NCI-H774 (cell line): ENCODE data around the gene PYY.
"Not testable (repeated sequence)": the region's sequence is repeated elsewhere in the genome, so short reads cannot be mapped to it uniquely, and the experiment has no call there.

Source experiments
- DNase-seq: peaks from one replicate; lab custom pipeline; 2025; lab: John Stamatoyannopoulos, UW

PYY gene

GRCh38 chr17:43953746-43954145 is at the start of gene PYY:
TSS of gene PYY (minus strand) at chr17:43953940. CDS start at chr17:43953483, 457 bp downstream.
- DNase-seq: no peak

- DNase-seq: no peak
Measured at GRCh38 chr17:44002141-44002848, 48.6 kb upstream of the PYY start.

- no peak for DNase-seq
Measured at GRCh38 chr17:44001461-44001920, 47.8 kb upstream of the PYY start.

- DNase-seq: no peak
Measured at GRCh38 chr17:44000871-44001460, 47.2 kb upstream of the PYY start.

- no peak for DNase-seq
Measured at GRCh38 chr17:44000141-44000860, 46.6 kb upstream of the PYY start.

- DNase-seq: no peak
Measured at GRCh38 chr17:43999024-43999423, 45.3 kb upstream of the PYY start.

GRCh38 chr17:43998552-43998951 is 44.8 kb upstream of the PYY start:
- no peak for DNase-seq

- DNase-seq: not testable (repeated sequence)
Measured at GRCh38 chr17:43997180-43997579, 43.4 kb upstream of the PYY start.

GRCh38 chr17:43995150-43995471 is 41.4 kb upstream of the PYY start:
- DNase-seq: no peak

GRCh38 chr17:43994272-43995149 is 40.8 kb upstream of the PYY start:
- DNase-seq: peak; percentile 17

GRCh38 chr17:43992641-43993040 is 38.9 kb upstream of the PYY start:
- no peak for DNase-seq

GRCh38 chr17:43988301-43988700 is 34.6 kb upstream of the PYY start:
- DNase-seq: no peak

- DNase-seq: no peak
Measured at GRCh38 chr17:43987131-43988021, 33.6 kb upstream of the PYY start.

- no peak for DNase-seq
Measured at GRCh38 chr17:43986225-43986981, 32.7 kb upstream of the PYY start.

GRCh38 chr17:43984521-43984920 is 30.8 kb upstream of the PYY start:
- DNase-seq: no peak

GRCh38 chr17:43983515-43984411 is 30.0 kb upstream of the PYY start:
- peak; percentile 22 for DNase-seq

GRCh38 chr17:43983196-43983514 is 29.4 kb upstream of the PYY start:
- no peak for DNase-seq

- DNase-seq: no peak
Measured at GRCh38 chr17:43982171-43982570, 28.4 kb upstream of the PYY start.

GRCh38 chr17:43979671-43980070 is 25.9 kb upstream of the PYY start:
- no peak for DNase-seq

GRCh38 chr17:43979011-43979410 is 25.3 kb upstream of the PYY start:
- DNase-seq: no peak
